ENCODE results near the gene SEL1L. TPM values are rescaled to one million over a fixed set of nuclear protein-coding genes. Genes with fewer than 3 reads are reported as not detected.
"Not testable (repeated sequence)": the region's sequence is repeated elsewhere in the genome, so short reads cannot be mapped to it uniquely, and the experiment has no call there.

SEL1L gene
- total and polyA plus RNA-seq, 2 experiments from 2014 or later = 21.3 to 65.7 TPM

GRCh38 chr14:81517798-81518398 lies 15.8 kb downstream of the SEL1L start:
- Histone ChIP-seq H3K9me3 (ENCODE audit: low read depth) (no peaks in the 10 kb centered on the region), H3K4me1 (ENCODE audit: low read depth) (peaks cover 8% of the 10 kb centered on the region), H3K27me3 (no peaks in the 10 kb centered on the region), H3K4me3 (no peak overlapping the region), H3K27ac (no peak overlapping the region), H3K36me3 (no peaks in the 10 kb centered on the region)
- TF ChIP-seq, protein P1, sequence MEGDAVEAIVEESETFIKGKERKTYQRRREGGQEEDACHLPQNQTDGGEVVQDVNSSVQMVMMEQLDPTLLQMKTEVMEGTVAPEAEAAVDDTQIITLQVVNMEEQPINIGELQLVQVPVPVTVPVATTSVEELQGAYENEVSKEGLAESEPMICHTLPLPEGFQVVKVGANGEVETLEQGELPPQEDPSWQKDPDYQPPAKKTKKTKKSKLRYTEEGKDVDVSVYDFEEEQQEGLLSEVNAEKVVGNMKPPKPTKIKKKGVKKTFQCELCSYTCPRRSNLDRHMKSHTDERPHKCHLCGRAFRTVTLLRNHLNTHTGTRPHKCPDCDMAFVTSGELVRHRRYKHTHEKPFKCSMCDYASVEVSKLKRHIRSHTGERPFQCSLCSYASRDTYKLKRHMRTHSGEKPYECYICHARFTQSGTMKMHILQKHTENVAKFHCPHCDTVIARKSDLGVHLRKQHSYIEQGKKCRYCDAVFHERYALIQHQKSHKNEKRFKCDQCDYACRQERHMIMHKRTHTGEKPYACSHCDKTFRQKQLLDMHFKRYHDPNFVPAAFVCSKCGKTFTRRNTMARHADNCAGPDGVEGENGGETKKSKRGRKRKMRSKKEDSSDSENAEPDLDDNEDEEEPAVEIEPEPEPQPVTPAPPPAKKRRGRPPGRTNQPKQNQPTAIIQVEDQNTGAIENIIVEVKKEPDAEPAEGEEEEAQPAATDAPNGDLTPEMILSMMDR (IDR thresholded peaks at IDR 0.05; ENCODE audit: low read depth, low read length) = no peak
- DNase-seq (ENCODE audit: low read depth in 1 of 2, low spot score in 1 of 2) = peak in 1 of 2 donors; percentile 43

DNA sequence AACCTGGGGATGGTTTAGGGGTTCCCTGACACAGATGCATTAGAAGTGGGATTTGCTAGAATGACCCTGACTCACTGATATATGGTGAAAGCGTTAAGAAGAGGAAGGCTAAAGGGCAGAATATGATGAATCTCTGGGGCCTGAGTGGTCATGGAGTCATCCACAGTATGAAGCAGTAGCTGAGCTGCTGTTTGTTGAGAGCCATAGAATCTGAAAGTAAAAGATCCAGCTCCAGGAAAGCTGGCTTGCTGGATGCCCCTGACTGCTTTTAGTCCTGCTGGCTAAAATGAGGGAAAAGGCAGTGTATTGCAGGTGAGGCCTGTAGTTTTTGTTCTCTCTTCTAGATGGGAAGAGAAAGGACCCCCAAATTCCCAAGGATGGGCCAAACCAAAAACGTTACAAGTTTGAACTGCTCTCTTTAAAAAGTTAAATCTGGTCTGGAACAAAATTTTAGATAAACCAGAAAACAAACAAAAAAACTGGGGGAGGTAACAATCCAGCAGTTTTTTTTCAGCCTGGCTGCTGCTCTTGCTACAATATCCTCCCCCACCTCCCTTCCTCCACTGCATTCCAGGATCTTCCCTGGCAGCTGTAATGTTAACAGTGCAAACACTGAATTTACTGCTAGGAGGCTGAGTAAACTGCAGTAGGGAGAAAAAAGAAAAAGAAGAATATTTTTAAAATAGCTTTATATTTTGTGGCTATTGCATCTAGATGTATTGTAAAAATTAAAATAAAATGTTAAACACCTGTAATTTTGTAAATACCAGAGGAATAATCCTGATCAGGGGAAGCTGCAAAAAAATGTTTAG lies 16.5 kb downstream of the SEL1L start:
- H3K27me3 ChIP-seq = no peaks in the 10 kb centered on the region
- TF ChIP-seq, protein P1 (IDR thresholded peaks at IDR 0.05; ENCODE audit: low read depth, low read length) = no peak
- H3K36me3 ChIP-seq = no peaks in the 10 kb centered on the region
- no peak overlapping the region for H3K4me3 ChIP-seq
- peaks cover 8% of the 10 kb centered on the region for H3K4me1 ChIP-seq (ENCODE audit: low read depth)
- no peak overlapping the region for H3K27ac ChIP-seq
- DNase-seq (ENCODE audit: low read depth in 1 of 2, low spot score in 1 of 2) = peak; percentile 48 to 87
- H3K9me3 ChIP-seq (ENCODE audit: low read depth) = no peaks in the 10 kb centered on the region

DNA sequence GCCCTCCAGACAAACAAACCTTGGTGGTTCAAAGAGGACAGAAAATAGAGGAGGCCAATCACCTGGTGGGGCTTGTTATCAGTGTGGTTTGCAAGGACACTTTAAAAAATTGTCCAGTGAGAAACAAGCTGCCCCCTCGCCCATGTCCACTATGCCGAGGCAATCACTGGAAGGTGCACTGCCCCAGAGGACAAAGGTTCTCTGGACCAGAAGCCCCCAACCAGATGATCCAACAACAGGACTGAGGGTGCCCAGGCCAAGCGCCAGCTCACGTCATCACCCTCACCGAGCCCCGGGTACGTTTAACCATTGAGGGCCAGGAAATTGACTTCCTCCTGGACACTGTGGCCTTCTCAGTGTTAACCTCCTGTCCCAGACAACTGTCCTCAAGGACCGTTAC lies 17.7 kb downstream of the SEL1L start:
- H3K27ac ChIP-seq; H3K27me3 ChIP-seq; DNase-seq (ENCODE audit: low read depth in 1 of 2, low spot score in 1 of 2); H3K9me3 ChIP-seq (ENCODE audit: low read depth); H3K4me3 ChIP-seq; H3K36me3 ChIP-seq; H3K4me1 ChIP-seq (ENCODE audit: low read depth): not testable (repeated sequence)

- not testable (repeated sequence) for H3K9me3 ChIP-seq (ENCODE audit: low read depth); H3K27me3 ChIP-seq; DNase-seq (ENCODE audit: low read depth in 1 of 2, low spot score in 1 of 2); H3K4me1 ChIP-seq (ENCODE audit: low read depth); H3K4me3 ChIP-seq; H3K36me3 ChIP-seq; H3K27ac ChIP-seq
Measured at GRCh38 chr14:81512826-81513225, 20.8 kb downstream of the SEL1L start.

GRCh38 chr14:81511111-81511904 lies 22.3 kb downstream of the SEL1L start:
- Histone ChIP-seq H3K27ac (no peak overlapping the region), H3K27me3 (no peaks in the 10 kb centered on the region), H3K4me3 (no peak overlapping the region), H3K36me3 (no peaks in the 10 kb centered on the region), H3K4me1 (ENCODE audit: low read depth) (no peaks in the 10 kb centered on the region), H3K9me3 (ENCODE audit: low read depth) (no peaks in the 10 kb centered on the region)
- TF ChIP-seq, protein P1 (IDR thresholded peaks at IDR 0.05; ENCODE audit: low read depth, low read length) = no peak
- peak in 1 of 2 donors; percentile 33 for DNase-seq (ENCODE audit: low read depth in 1 of 2, low spot score in 1 of 2)

- H3K4me3 ChIP-seq = no peak overlapping the region
- TF ChIP-seq, protein P1 (IDR thresholded peaks at IDR 0.05; ENCODE audit: low read depth, low read length) = no peak
- H3K4me1 ChIP-seq (ENCODE audit: low read depth) = no peaks in the 10 kb centered on the region
- no peak overlapping the region for H3K27ac ChIP-seq
- DNase-seq (ENCODE audit: low read depth in 1 of 2, low spot score in 1 of 2) = no peak
- H3K9me3 ChIP-seq (ENCODE audit: low read depth) = no peaks in the 10 kb centered on the region
- no peaks in the 10 kb centered on the region for H3K27me3 ChIP-seq
- H3K36me3 ChIP-seq = peaks cover 7% of the 10 kb centered on the region
Measured at GRCh38 chr14:81509838-81510452, 23.7 kb downstream of the SEL1L start.
